H1 (cell line): ENCODE measurements around the gene CCDC175. TPM values are rescaled to one million over a fixed set of nuclear protein-coding genes. Genes with fewer than 3 reads are reported as not detected.

Experiments
- POU5F1 ChIP-seq: IDR thresholded peaks from 2 replicates; pipeline ENCODE4 v1.6.1; 2011; ENCODE audit warnings: low read depth, mild to moderate bottlenecking, low read length, moderate library complexity
- polyA plus RNA-seq, 7 experiments: library from polyadenylated mRNA; depleted of rRNA in 3 of 7; stranded (reverse) in 5 of 7; unstranded in 2 of 7; fragments of >200 nt in 5 of 7; fragments of 200-250 nt in 2 of 7; gene quantifications; 1 replicate in 5 of 7; 2 replicates in 1 of 7; 4 replicates in 1 of 7; pipeline versions ENCODE4 v1.2.1 to v1.2.3, GENCODE V29; 2011 to 2013; ENCODE audit warnings: missing spikeins in 2 of 7, mixed read lengths in 2 of 7
- total RNA-seq: library from RNA; stranded (reverse); fragmentation: NEBNext Ultra II Directional; extraction: Animal tissue kit (Norgen Biotek cat#: 25700); gene quantifications from 2 replicates; pipeline ENCODE4 v1.2.1, GENCODE V29; 2021

CCDC175 gene
- total and polyA plus RNA-seq, 2 of the 8 experiments (the other 6 are each of a cell fraction or from before 2014, with no cell fraction given): 0.19 TPM; not detected in 1

- TF ChIP-seq POU5F1: no peak
These were observed 118.1 kb downstream of the CCDC175 start (continued) for GRCh38 chr14:59458486-59458885.
